RWPE1 (cell line): ENCODE results near the gene CHMP2B.

ENCODE experiments used
- CTCF ChIA-PET: fragments of 350-600 bp; sonication (Branson Sonifier 250); formaldehyde crosslinking; extraction: SDS; loops from one replicate; lab custom pipeline; 2021; lab: Yijun Ruan, JAX
- POLR2A ChIA-PET: fragments of 400-600 bp; formaldehyde crosslinking; extraction: SDS; loops from one replicate; lab custom pipeline; 2020; ENCODE audit warnings: antibody characterized with exemption; ENCODE audit not compliant: low non-redundant PET; lab: Yijun Ruan, JAX
- DNase-seq: peaks from one replicate; pipeline ENCODE4 v3.0.0; 2012; ENCODE audit warnings: low spot score
- H3K27ac ChIP-seq: fragments of 450-650 bp; 2 replicates; pipeline ENCODE4 v1.5.1; 2017
- CTCF ChIP-seq: fragments of 450-650 bp; conservative IDR thresholded peaks from 2 replicates; pipeline ENCODE4 v1.5.1; 2017; ENCODE audit warnings: low read depth, mild to moderate bottlenecking

Gene CHMP2B

GRCh38 chr3:87227104-87227834, at the start of gene CHMP2B:
TSS of gene CHMP2B (plus strand) at chr3:87227309. CDS start at chr3:87227523, 214 bp downstream.
- H3K27ac ChIP-seq = peak within 1 kb of the TSS; percentile 81
- no peak for TF ChIP-seq CTCF
- ChIA-PET POLR2A (no interaction called here), CTCF (no interaction called here)
- DNase-seq = peak; percentile 72

GRCh38 chr3:87179642-87180041, 47.5 kb upstream of the CHMP2B start:
- CTCF ChIA-PET = no interaction called here
- H3K27ac ChIP-seq = no peak overlapping the region
- no peak for TF ChIP-seq CTCF
- DNase-seq = no peak
- POLR2A ChIA-PET = no interaction called here

GRCh38 chr3:87181551-87181950, 45.6 kb upstream of the CHMP2B start:
- no peak for TF ChIP-seq CTCF
- H3K27ac ChIP-seq = no peak overlapping the region
- CTCF ChIA-PET = no interaction called here
- POLR2A ChIA-PET = no interaction called here
- DNase-seq = no peak

GRCh38 chr3:87182023-87182422, 45.1 kb upstream of the CHMP2B start:
- no peak for TF ChIP-seq CTCF
- DNase-seq = no peak
- CTCF ChIA-PET = no interaction called here
- no peak overlapping the region for H3K27ac ChIP-seq
- POLR2A ChIA-PET = no interaction called here

- POLR2A ChIA-PET = no interaction called here
- DNase-seq = no peak
Measured at GRCh38 chr3:87186608-87187159, 40.4 kb upstream of the CHMP2B start.

GRCh38 chr3:87191175-87191574, 35.9 kb upstream of the CHMP2B start:
- POLR2A ChIA-PET = no interaction called here
- no peak overlapping the region for H3K27ac ChIP-seq
- no peak for TF ChIP-seq CTCF
- CTCF ChIA-PET = no interaction called here
- DNase-seq = no peak

More at GRCh38 chr3:87186608-87187159, 40.4 kb upstream of the CHMP2B start:
- no peak overlapping the region for H3K27ac ChIP-seq
- CTCF ChIA-PET = interaction anchor here (0.7 kb wide), 1 partner anchor 301 kb away, joined by 4 read pairs; no protein-coding TSS in a partner anchor
- no peak for TF ChIP-seq CTCF
